Measurements from ENCODE around the gene OS9. TPM values are rescaled to one million over a fixed set of nuclear protein-coding genes. Genes with fewer than 3 reads are reported as not detected.

The OS9 gene
- total and polyA plus RNA-seq, 9 of the 15 experiments (the other 6 are each of a cell fraction or from before 2014, with no cell fraction given), result 4.6 to 105 (median 89.5) TPM

- FAIRE-seq (no peak), DNase-seq (ENCODE audit: extremely low read depth in 1 of 4, low spot score in 3 of 4) (no peak), ATAC-seq (no peak)
- intact Hi-C loops (cut with micrococcal nuclease), result no loop called here
- ChIA-PET POLR2A (interaction anchor here (1.3 to 2.3 kb wide), 2 partner anchors 12 to 16 kb away, joined by 4 to 11 read pairs; partner anchors contain the start of genes EEF1AKMT3, METTL1 and TSPAN31), CTCF (ENCODE audit: low intra/inter-chr PET ratio) (no interaction called here)
- H4K20me1 ChIP-seq (replicated peaks; ENCODE audit: control insufficient read depth, insufficient read depth, low read length), result no peaks in the 10 kb centered on the region
- H2AFZ ChIP-seq (ENCODE audit: low read depth, low read length), result no peak overlapping the region
- H3K9me1 ChIP-seq (ENCODE audit: control insufficient read depth, insufficient read depth, low read length), result no peaks in the 10 kb centered on the region
- peaks cover 8 to 29% of the 10 kb centered on the region in 2 experiments; a peak in 4 of 5 replicates for H3K4me1 ChIP-seq (replicated peaks in 1 of 2; ENCODE audit: control insufficient read depth in 2 of 2, insufficient read depth in 2 of 2, low read length in 2 of 2)
- no peak overlapping the region for H3K4me3 ChIP-seq
- H3K27me3 ChIP-seq (ENCODE audit: control insufficient read depth in 2 of 2, insufficient read depth in 2 of 2, low read length in 2 of 2), result no peaks in the 10 kb centered on the region
- in situ Hi-C loops (cut with MboI), result no loop called here
- peaks cover 15% of the 10 kb centered on the region; the same call in 2 of the 3 replicates for H3K36me3 ChIP-seq (ENCODE audit: control insufficient read depth, insufficient read depth, low read length)
- no peak overlapping the region for H3K27ac ChIP-seq (ENCODE audit: extremely low read depth, low read depth, low read length)
- no peaks in the 10 kb centered on the region for H3K9me3 ChIP-seq (replicated peaks; ENCODE audit: control insufficient read depth, insufficient read depth, low read depth, low read length)
- BruUV-seq (replicated peaks), result no TSS peak
- 70% methylated on average over 3 of the region's 3 CpGs for WGBS (ENCODE audit: insufficient coverage, low coverage, missing lambda C conversion rate)
- H3K4me2 ChIP-seq (ENCODE audit: insufficient read depth, low read length), result no peak overlapping the region
- H3K9ac ChIP-seq (ENCODE audit: insufficient read depth in 1 of 2, low read depth in 2 of 2, low read length in 2 of 2), result no peak overlapping the region
- TF ChIP-seq ZKSCAN8 (CRISPR knock-in tag; IDR thresholded peaks at IDR 0.05) (no peak), EHMT2 (IDR thresholded peaks at IDR 0.05) (peak; percentile 91), MIER1 (IDR thresholded peaks at IDR 0.05; ENCODE audit: low read depth) (peak; percentile 82), NFE2 (IDR thresholded peaks at IDR 0.05; ENCODE audit: low read depth) (no peak), THAP12 (CRISPR knock-in tag; IDR thresholded peaks at IDR 0.05) (no peak), ZBTB7A (IDR thresholded peaks at IDR 0.05; ENCODE audit: borderline replicate concordance, control insufficient read depth, low read depth, low read length) (peak; percentile 87), TRIM28 (IDR thresholded peaks at IDR 0.05) (no peak), ZNF444 (CRISPR knock-in tag; IDR thresholded peaks at IDR 0.05) (no peak), FOXA3 (CRISPR knock-in tag; conservative IDR thresholded peaks at IDR 0.05 in 1 of 2, IDR thresholded peaks at IDR 0.05 in 1 of 2) (no peak), ZC3H4 (CRISPR knock-in tag; IDR thresholded peaks at IDR 0.05; ENCODE audit: borderline replicate concordance) (no peak), REST (IDR thresholded peaks at IDR 0.05; ENCODE audit: borderline replicate concordance) (peak; percentile 96), REST (CRISPR knock-in tag; IDR thresholded peaks at IDR 0.05; ENCODE audit: low read depth) (peak; percentile 82)
- peaks cover 11% of the 10 kb centered on the region; the same call in 2 of the 3 replicates for H3K79me2 ChIP-seq (ENCODE audit: control insufficient read depth, insufficient read depth, low read length)
Measured at GRCh38 chr12:57760347-57760982, 66.5 kb downstream of the OS9 start.
